SK-N-SH (cell line): ENCODE data around the gene STEAP3. TPM values are rescaled to one million over a fixed set of nuclear protein-coding genes. Genes with fewer than 3 reads are reported as not detected.
"Not testable (repeated sequence)": the region's sequence is repeated elsewhere in the genome, so short reads cannot be mapped to it uniquely, and the experiment has no call there.

Experiments used
- CTCF ChIA-PET: fragments of 300-600, 350-600 bp; formaldehyde crosslinking; extraction: SDS; loops from one replicate; lab custom pipeline; 2021; lab: Yijun Ruan, JAX
- POLR2A ChIA-PET: fragments of 350-600 bp; sonication (Branson Sonifier 250); formaldehyde crosslinking; extraction: SDS; loops from one replicate; lab custom pipeline; 2020; ENCODE audit warnings: antibody characterized with exemption, inconsistent platforms; lab: Yijun Ruan, JAX
- DNase-seq: peaks from one replicate; pipeline ENCODE4 v3.0.0; 2012
- H2AFZ ChIP-seq: fragments of 200-600 bp; sonication (generic); 2 replicates; pipeline ENCODE4 v1.8.1; 2016; ENCODE audit warnings: antibody characterized with exemption, mild to moderate bottlenecking, low read depth
- H3F3A ChIP-seq: fragments of 200-600 bp; sonication (generic); replicated peaks from 2 replicates; pipeline ENCODE3; 2016; ENCODE audit warnings: antibody characterized with exemption, mild to moderate bottlenecking; ENCODE audit not compliant: insufficient read depth
- H3K27ac ChIP-seq, 2 experiments: fragments of 200-500 bp in 1 of 2; fragments of 200-600 bp in 1 of 2; sonication (Bioruptor generic) in 1 of 2; sonication (generic), shearing (Covaris generic) in 1 of 2; 2 replicates each; pipeline versions ENCODE4 v1.5.1 to v1.6.1; 2014 to 2016; ENCODE audit warnings: low read depth in 2 of 2, inconsistent platforms in 1 of 2, low read length in 1 of 2, mild to moderate bottlenecking in 1 of 2, mixed read lengths in 1 of 2
- H3K27me3 ChIP-seq: fragments of 200-600 bp; sonication (generic), shearing (Covaris generic); 2 replicates; pipeline ENCODE4 v1.6.1; 2016; ENCODE audit warnings: mixed run types; ENCODE audit not compliant: insufficient read depth
- H3K36me3 ChIP-seq, 2 experiments: fragments of 200-500 bp in 1 of 2; fragments of 200-600 bp in 1 of 2; sonication (Bioruptor generic) in 1 of 2; sonication (generic) in 1 of 2; replicated peaks in 1 of 2; 2 replicates each; pipeline versions ENCODE3 to v1.5.1; 2014 to 2016; ENCODE audit warnings: low read length in 1 of 2, mild to moderate bottlenecking in 1 of 2; ENCODE audit not compliant: insufficient read depth in 2 of 2, control insufficient read depth in 1 of 2
- H3K4me1 ChIP-seq, 2 experiments: fragments of 200-500 bp in 1 of 2; fragments of 200-600 bp in 1 of 2; sonication (Bioruptor generic) in 1 of 2; sonication (generic), shearing (Covaris generic) in 1 of 2; 2 replicates each; pipeline versions ENCODE4 v1.5.1 to v1.6.1; 2014 to 2016; ENCODE audit warnings: low read depth in 1 of 2, low read length in 1 of 2, mixed run types in 1 of 2; ENCODE audit not compliant: insufficient read depth in 2 of 2, control insufficient read depth in 1 of 2
- H3K4me2 ChIP-seq: fragments of 200-600 bp; sonication (generic), shearing (Covaris generic); 2 replicates; pipeline ENCODE4 v1.6.1; 2017; ENCODE audit warnings: mixed run types
- H3K4me3 ChIP-seq, 2 experiments: fragments of 200-500 bp in 1 of 2; fragments of 200-600 bp in 1 of 2; sonication (Bioruptor generic) in 1 of 2; sonication (generic), shearing (Covaris generic) in 1 of 2; 2 replicates each; pipeline versions ENCODE4 v1.5.1 to v1.8.1; 2014 to 2016; ENCODE audit warnings: low read depth in 2 of 2, inconsistent platforms in 1 of 2, low read length in 1 of 2, mild to moderate bottlenecking in 1 of 2, mixed read lengths in 1 of 2, moderate library complexity in 1 of 2
- H3K79me2 ChIP-seq: fragments of 200-600 bp; sonication (generic); 2 replicates; pipeline ENCODE4 v1.8.1; 2017; ENCODE audit warnings: mild to moderate bottlenecking; ENCODE audit not compliant: insufficient read depth
- H3K9ac ChIP-seq: fragments of 200-600 bp; sonication (generic); 2 replicates; pipeline ENCODE4 v1.6.1; 2017; ENCODE audit warnings: mixed run types
- H3K9me2 ChIP-seq: fragments of 200-600 bp; sonication (generic); 2 replicates; pipeline ENCODE4 v1.6.1; 2017; ENCODE audit warnings: mixed run types
- H3K9me3 ChIP-seq: fragments of 200-600 bp; sonication (generic); 2 replicates; pipeline ENCODE4 v1.6.1; 2017; ENCODE audit warnings: mixed run types, mild to moderate bottlenecking, moderate library complexity
- H4K20me1 ChIP-seq: fragments of 200-600 bp; sonication (generic); 2 replicates; pipeline ENCODE4 v1.6.1; 2017; ENCODE audit warnings: mild to moderate bottlenecking, mixed run types; ENCODE audit not compliant: insufficient read depth
- EZH2phosphoT487 ChIP-seq: fragments of 200-600 bp; sonication (generic); IDR thresholded peaks from 2 replicates; pipeline ENCODE4 v1.6.1; 2017; ENCODE audit warnings: low read depth, mixed run types, mild to moderate bottlenecking, antibody characterized with exemption, moderate library complexity, borderline replicate concordance
- GABPA ChIP-seq: IDR thresholded peaks from 2 replicates; pipeline ENCODE4 v1.4.0; 2012; ENCODE audit warnings: low read depth, mild to moderate bottlenecking
- JUND ChIP-seq: IDR thresholded peaks from 2 replicates; pipeline ENCODE4 v1.4.0; 2012
- RAD21 ChIP-seq: IDR thresholded peaks from 2 replicates; pipeline ENCODE4 v1.6.1; 2012; ENCODE audit warnings: mild to moderate bottlenecking, low read length
- RXRA ChIP-seq: IDR thresholded peaks from 2 replicates; pipeline ENCODE4 v1.4.0; 2012; ENCODE audit warnings: low read depth, mild to moderate bottlenecking, borderline replicate concordance
- TAF1 ChIP-seq: IDR thresholded peaks from 2 replicates; pipeline ENCODE4 v1.6.1; 2012; ENCODE audit warnings: low read depth, mild to moderate bottlenecking, low read length, moderate library complexity, borderline replicate concordance
- TEAD4 ChIP-seq: IDR thresholded peaks from 2 replicates; pipeline ENCODE4 v1.4.0; 2012; ENCODE audit warnings: mild to moderate bottlenecking, borderline replicate concordance; ENCODE audit not compliant: insufficient read depth
- WGBS: methylation state at CpG from one replicate; pipeline ENCODE4 v1.1.6; 2017; ENCODE audit warnings: low lambda C conversion rate; 5-methylcytosine and 5-hydroxymethylcytosine counted together
- polyA plus RNA-seq, 3 experiments: library from polyadenylated mRNA; depleted of rRNA; stranded (reverse); fragments of >200 nt; gene quantifications; 2 replicates each; pipeline ENCODE4 v1.2.3, GENCODE V29; 2012
- TF ChIP-seq, protein P1 (sequence below): IDR thresholded peaks from 2 replicates; pipeline ENCODE4 v1.6.1; 2012; ENCODE audit warnings: mild to moderate bottlenecking, low read depth, low read length, moderate library complexity

Gene STEAP3
- polyA plus RNA-seq, 1 of the 3 experiments (the other 2 are of a cell fraction): 30.6 TPM

DNA sequence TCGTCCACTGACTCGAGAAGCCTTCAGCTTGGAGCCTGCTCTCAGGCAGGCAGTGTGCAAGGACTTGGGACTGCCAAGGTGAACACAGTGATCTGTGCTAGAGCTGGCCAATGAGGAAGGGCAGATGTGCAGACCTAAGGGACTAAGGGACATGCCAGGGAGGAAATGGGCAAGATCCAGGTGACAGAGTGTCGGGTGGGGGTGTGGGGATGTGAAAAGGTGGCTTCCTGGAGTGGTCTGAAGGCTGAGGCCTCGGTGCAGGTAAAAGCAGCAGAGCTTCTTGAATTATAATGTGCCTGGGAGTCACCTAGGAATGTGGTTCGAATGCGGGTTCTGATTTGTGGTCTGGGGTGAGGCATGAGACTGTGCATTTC, 42.0 kb downstream of the STEAP3 start (continued):
- TF ChIP-seq, protein P1, sequence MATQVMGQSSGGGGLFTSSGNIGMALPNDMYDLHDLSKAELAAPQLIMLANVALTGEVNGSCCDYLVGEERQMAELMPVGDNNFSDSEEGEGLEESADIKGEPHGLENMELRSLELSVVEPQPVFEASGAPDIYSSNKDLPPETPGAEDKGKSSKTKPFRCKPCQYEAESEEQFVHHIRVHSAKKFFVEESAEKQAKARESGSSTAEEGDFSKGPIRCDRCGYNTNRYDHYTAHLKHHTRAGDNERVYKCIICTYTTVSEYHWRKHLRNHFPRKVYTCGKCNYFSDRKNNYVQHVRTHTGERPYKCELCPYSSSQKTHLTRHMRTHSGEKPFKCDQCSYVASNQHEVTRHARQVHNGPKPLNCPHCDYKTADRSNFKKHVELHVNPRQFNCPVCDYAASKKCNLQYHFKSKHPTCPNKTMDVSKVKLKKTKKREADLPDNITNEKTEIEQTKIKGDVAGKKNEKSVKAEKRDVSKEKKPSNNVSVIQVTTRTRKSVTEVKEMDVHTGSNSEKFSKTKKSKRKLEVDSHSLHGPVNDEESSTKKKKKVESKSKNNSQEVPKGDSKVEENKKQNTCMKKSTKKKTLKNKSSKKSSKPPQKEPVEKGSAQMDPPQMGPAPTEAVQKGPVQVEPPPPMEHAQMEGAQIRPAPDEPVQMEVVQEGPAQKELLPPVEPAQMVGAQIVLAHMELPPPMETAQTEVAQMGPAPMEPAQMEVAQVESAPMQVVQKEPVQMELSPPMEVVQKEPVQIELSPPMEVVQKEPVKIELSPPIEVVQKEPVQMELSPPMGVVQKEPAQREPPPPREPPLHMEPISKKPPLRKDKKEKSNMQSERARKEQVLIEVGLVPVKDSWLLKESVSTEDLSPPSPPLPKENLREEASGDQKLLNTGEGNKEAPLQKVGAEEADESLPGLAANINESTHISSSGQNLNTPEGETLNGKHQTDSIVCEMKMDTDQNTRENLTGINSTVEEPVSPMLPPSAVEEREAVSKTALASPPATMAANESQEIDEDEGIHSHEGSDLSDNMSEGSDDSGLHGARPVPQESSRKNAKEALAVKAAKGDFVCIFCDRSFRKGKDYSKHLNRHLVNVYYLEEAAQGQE: no peak
- no peak for TF ChIP-seq TEAD4

GRCh38 chr2:119266091-119266589, 42.5 kb downstream of the STEAP3 start:
- Histone ChIP-seq H3F3A (no peaks in the 10 kb centered on the region), H3K4me1 (no peaks in the 10 kb centered on the region), H3K9me2 (no peaks in the 10 kb centered on the region), H3K4me2 (no peak overlapping the region), H2AFZ (no peak overlapping the region), H3K9me3 (no peaks in the 10 kb centered on the region), H3K36me3 (no peaks in the 10 kb centered on the region), H3K27ac (no peak overlapping the region), H3K4me3 (no peak overlapping the region), H4K20me1 (no peaks in the 10 kb centered on the region), H3K79me2 (no peaks in the 10 kb centered on the region), H3K9ac (no peak overlapping the region), H3K27me3 (no peaks in the 10 kb centered on the region)
- TF ChIP-seq RXRA: no peak
- DNase-seq: no peak
- ChIA-PET POLR2A (no interaction called here), CTCF (interaction anchor here (0.6 to 3.3 kb wide), 14 partner anchors 12 to 255 kb away, joined by 3 to 25 read pairs (median 4); no protein-coding TSS in a partner anchor)
- 92% methylated on average over 6 of the region's 8 CpGs for WGBS

DNA sequence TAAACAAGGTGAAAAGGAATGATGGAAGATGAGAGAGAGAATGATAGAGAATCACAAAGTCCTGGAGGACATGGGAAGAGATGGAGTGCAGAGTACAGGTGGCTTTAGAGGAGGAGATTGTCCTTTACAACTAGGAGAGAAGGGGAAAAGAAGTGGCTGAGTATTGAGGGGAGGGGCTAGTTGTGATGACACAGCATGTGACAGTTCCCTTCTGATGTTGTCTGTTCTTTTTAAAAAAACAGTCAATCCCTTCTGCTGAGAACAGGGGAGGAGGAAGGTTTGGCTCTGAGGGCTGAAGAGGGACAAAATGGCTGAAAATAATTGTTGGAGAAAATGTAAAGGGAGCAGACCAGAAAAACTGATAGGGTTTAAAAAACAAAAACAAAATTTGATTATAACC, 44.0 kb downstream of the STEAP3 start:
- H3K4me1 ChIP-seq: no peaks in the 10 kb centered on the region
- H3K4me2 ChIP-seq: no peak overlapping the region
- no peaks in the 10 kb centered on the region for H3K79me2 ChIP-seq
- POLR2A ChIA-PET: no interaction called here
- H3F3A ChIP-seq: no peaks in the 10 kb centered on the region
- no peaks in the 10 kb centered on the region for H3K9me3 ChIP-seq
- no peaks in the 10 kb centered on the region for H3K9me2 ChIP-seq
- TF ChIP-seq RAD21 (no peak), GABPA (no peak), TEAD4 (no peak)
- TF ChIP-seq, all 33 proteins: peak for 0
- Histone ChIP-seq H3K27me3 (no peaks in the 10 kb centered on the region), H3K9ac (no peak overlapping the region), H3K36me3 (no peaks in the 10 kb centered on the region), H3K4me3 (no peak overlapping the region), H4K20me1 (no peaks in the 10 kb centered on the region), H3K27ac (no peak overlapping the region), H2AFZ (no peak overlapping the region)
- DNase-seq: no peak
- CTCF ChIA-PET: interaction anchor here (1.2 kb wide), 1 partner anchor 42 kb away, joined by 5 read pairs; no protein-coding TSS in a partner anchor

GRCh38 chr2:119276864-119277263, 53.2 kb downstream of the STEAP3 start:
- Histone ChIP-seq H2AFZ (no peak overlapping the region), H3K4me3 (no peak overlapping the region), H3K27ac (no peak overlapping the region), H3K79me2 (no peaks in the 10 kb centered on the region), H3K4me1 (no peaks in the 10 kb centered on the region), H3K9me2 (no peaks in the 10 kb centered on the region), H3K9me3 (no peaks in the 10 kb centered on the region), H3F3A (no peaks in the 10 kb centered on the region), H3K27me3 (no peaks in the 10 kb centered on the region), H3K9ac (no peak overlapping the region), H3K36me3 (no peaks in the 10 kb centered on the region), H3K4me2 (no peak overlapping the region), H4K20me1 (no peaks in the 10 kb centered on the region)
- WGBS: 83% methylated on average over 8 of the region's 8 CpGs
- ChIA-PET POLR2A (no interaction called here), CTCF (interaction anchor here (1.1 kb wide), 1 partner anchor 12 kb away, joined by 3 read pairs; no protein-coding TSS in a partner anchor)
- TF ChIP-seq EZH2phosphoT487 (no peak), TAF1 (no peak), JUND (no peak)
- no peak for DNase-seq

DNA sequence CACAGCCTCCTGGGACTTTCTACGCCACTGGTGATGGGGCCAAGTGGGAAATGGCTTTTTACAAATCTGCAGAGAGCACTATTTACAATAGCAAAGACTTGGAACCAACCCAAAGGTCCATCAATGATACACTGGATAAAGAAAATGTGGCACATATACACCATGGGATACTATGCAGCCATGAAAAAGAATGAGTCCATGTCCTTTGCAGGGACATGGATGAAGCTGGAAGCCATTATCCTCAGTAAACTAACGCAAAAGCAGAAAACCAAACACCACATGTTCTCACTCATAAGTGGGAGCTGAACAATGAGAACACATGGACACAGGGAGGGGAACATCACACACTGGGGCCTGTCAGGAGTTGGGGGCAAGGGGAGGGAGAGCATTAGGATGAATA, 54.8 kb downstream of the STEAP3 start:
- H3K27me3 ChIP-seq, H3K4me2 ChIP-seq, H3K4me1 ChIP-seq, H4K20me1 ChIP-seq, H3K9me3 ChIP-seq, H3F3A ChIP-seq, DNase-seq, H3K27ac ChIP-seq, H3K9me2 ChIP-seq, H3K79me2 ChIP-seq, POLR2A ChIA-PET, H3K9ac ChIP-seq, H3K4me3 ChIP-seq, H3K36me3 ChIP-seq, H2AFZ ChIP-seq: not testable (repeated sequence)
- WGBS: 86% methylated on average over 2 of the region's 2 CpGs
- CTCF ChIA-PET: interaction anchor here (1.2 kb wide), 1 partner anchor 12 kb away, joined by 5 read pairs; no protein-coding TSS in a partner anchor
